Uterus (tissue), 2 donors: ENCODE measurements around the gene IPO13.

Source experiments
- CTCF ChIP-seq, 4 experiments: fragments of 200-600 bp in 2 of 4; fragments of 450-650 bp in 2 of 4; sonication (generic) in 2 of 4; IDR thresholded peaks; one replicate each; pipeline ENCODE4 v1.5.1; 2016 to 2019; ENCODE audit warnings: antibody characterized with exemption in 4 of 4, mild to moderate bottlenecking in 2 of 4, moderate library complexity in 1 of 4
- POLR2A ChIP-seq, 2 donors: fragments of 450-650 bp; IDR thresholded peaks; one replicate each; pipeline ENCODE4 v1.6.1; 2016; ENCODE audit warnings: antibody characterized with exemption in 2 of 2, mild to moderate bottlenecking in 1 of 2, moderate library complexity in 1 of 2

- TF ChIP-seq CTCF (IDR thresholded peaks at IDR 0.05) = no peak
- TF ChIP-seq POLR2A (IDR thresholded peaks at IDR 0.05) = no peak
Observed at GRCh38 chr1:43980255-43981134, 33.7 kb downstream of the IPO13 start.
